HepG2 (cell line): Measurements from ENCODE around the gene MYCBP2. TPM values are rescaled to one million over a fixed set of nuclear protein-coding genes. Genes with fewer than 3 reads are reported as not detected.
A peak's percentile ranks its signal among the peaks of the same experiment; 100 is the strongest.

Experiments used
- CEBPB ChIP-seq: IDR thresholded peaks from 2 replicates; pipeline ENCODE4 v1.6.1; 2011; ENCODE audit warnings: low read depth, low read length, improper control_type of control experiment, borderline replicate concordance
- CEBPG ChIP-seq: IDR thresholded peaks from 2 replicates; pipeline ENCODE4 v1.6.1; 2016
- ETV5 ChIP-seq: IDR thresholded peaks from 2 replicates; pipeline ENCODE4 v1.6.1; 2018; ENCODE audit warnings: missing biosample characterization, missing genetic modification reagents, inconsistent platforms, borderline replicate concordance
- HNF4A ChIP-seq: sonication (generic); formaldehyde crosslinking; IDR thresholded peaks from 2 replicates; pipeline ENCODE4 v1.4.0; 2020; ENCODE audit warnings: missing genetic modification reagents
- MIXL1 ChIP-seq: IDR thresholded peaks from 2 replicates; pipeline ENCODE4 v1.6.1; 2016
- PAWR ChIP-seq: sonication (generic); formaldehyde crosslinking; IDR thresholded peaks from 2 replicates; pipeline ENCODE4 v1.4.0; 2020; ENCODE audit warnings: missing genetic modification reagents, mild to moderate bottlenecking, borderline replicate concordance
- SOX5 ChIP-seq: IDR thresholded peaks from 2 replicates; pipeline ENCODE4 v1.6.1; 2016; ENCODE audit warnings: borderline replicate concordance
- ZFYVE20 ChIP-seq: sonication (generic); formaldehyde crosslinking; IDR thresholded peaks from 2 replicates; pipeline ENCODE4 v1.8.0; 2023; ENCODE audit warnings: low read depth, mild to moderate bottlenecking, moderate library complexity, missing genetic modification reagents, borderline replicate concordance
- ZNF670 ChIP-seq: sonication (generic); formaldehyde crosslinking; IDR thresholded peaks from 2 replicates; pipeline ENCODE4 v1.8.0; 2022; ENCODE audit warnings: mild to moderate bottlenecking, missing genetic modification reagents, borderline replicate concordance
- ZNF780A ChIP-seq: sonication (generic); formaldehyde crosslinking; IDR thresholded peaks from 2 replicates; pipeline ENCODE4 v1.8.0; 2022; ENCODE audit warnings: mild to moderate bottlenecking, missing genetic modification reagents, moderate library complexity
- polyA plus RNA-seq, 8 experiments: library from polyadenylated mRNA; depleted of rRNA in 3 of 8; stranded (reverse) in 7 of 8; unstranded in 1 of 8; fragments of >200 nt; fragmentation: Illumina TruSeq in 4 of 8; extraction: Trizol in 4 of 8; gene quantifications; 2 replicates each; pipeline versions ENCODE4 v1.2.1 to v1.2.3, GENCODE V29; 2011 to 2016; ENCODE audit warnings: low read depth in 4 of 8, missing spikeins in 1 of 8, mixed read lengths in 1 of 8; ENCODE audit not compliant: insufficient read depth in 1 of 8
- total RNA-seq, 5 experiments: library from RNA; depleted of rRNA; stranded (reverse); fragments of >200 nt; fragmentation: Illumina TruSeq; extraction: Trizol; gene quantifications; 2 replicates each; pipeline ENCODE4 v1.2.3, GENCODE V29; 2016; ENCODE audit warnings: low read depth in 1 of 5
- TF ChIP-seq, protein P1 (sequence below): sonication (generic); formaldehyde crosslinking; IDR thresholded peaks from 2 replicates; pipeline ENCODE4 v1.5.1; 2020; ENCODE audit warnings: mild to moderate bottlenecking, missing genetic modification reagents, borderline replicate concordance
- TF ChIP-seq, protein P2 (sequence below): sonication (generic); formaldehyde crosslinking; conservative IDR thresholded peaks from 2 replicates; pipeline ENCODE4 v1.4.0; 2020; ENCODE audit warnings: mild to moderate bottlenecking, missing genetic modification reagents, moderate library complexity

MYCBP2 gene
- total and polyA plus RNA-seq, 2 of the 13 experiments (the other 11 are each of a cell fraction or from before 2014, with no cell fraction given), result 16.3 to 35.3 TPM

DNA sequence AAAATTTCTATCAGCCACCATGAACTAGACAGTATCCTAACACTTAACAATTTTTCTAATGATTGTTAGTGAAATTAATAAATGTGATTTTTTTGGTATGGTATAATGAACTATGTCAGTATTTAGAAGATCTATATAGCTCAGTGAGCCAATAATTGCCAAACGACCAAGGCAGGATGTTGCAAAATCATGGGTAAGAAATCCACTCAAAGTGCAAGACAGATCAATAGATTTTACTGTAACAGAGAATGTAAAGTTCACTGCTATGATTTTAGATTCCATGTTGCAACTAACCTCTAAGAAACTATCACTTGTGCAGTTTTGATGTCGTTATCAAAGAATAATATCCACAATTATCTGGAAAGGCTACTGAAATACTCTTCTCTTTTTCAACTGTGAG, 44.0 kb upstream of the MYCBP2 start (continued):
- TF ChIP-seq, protein P1, sequence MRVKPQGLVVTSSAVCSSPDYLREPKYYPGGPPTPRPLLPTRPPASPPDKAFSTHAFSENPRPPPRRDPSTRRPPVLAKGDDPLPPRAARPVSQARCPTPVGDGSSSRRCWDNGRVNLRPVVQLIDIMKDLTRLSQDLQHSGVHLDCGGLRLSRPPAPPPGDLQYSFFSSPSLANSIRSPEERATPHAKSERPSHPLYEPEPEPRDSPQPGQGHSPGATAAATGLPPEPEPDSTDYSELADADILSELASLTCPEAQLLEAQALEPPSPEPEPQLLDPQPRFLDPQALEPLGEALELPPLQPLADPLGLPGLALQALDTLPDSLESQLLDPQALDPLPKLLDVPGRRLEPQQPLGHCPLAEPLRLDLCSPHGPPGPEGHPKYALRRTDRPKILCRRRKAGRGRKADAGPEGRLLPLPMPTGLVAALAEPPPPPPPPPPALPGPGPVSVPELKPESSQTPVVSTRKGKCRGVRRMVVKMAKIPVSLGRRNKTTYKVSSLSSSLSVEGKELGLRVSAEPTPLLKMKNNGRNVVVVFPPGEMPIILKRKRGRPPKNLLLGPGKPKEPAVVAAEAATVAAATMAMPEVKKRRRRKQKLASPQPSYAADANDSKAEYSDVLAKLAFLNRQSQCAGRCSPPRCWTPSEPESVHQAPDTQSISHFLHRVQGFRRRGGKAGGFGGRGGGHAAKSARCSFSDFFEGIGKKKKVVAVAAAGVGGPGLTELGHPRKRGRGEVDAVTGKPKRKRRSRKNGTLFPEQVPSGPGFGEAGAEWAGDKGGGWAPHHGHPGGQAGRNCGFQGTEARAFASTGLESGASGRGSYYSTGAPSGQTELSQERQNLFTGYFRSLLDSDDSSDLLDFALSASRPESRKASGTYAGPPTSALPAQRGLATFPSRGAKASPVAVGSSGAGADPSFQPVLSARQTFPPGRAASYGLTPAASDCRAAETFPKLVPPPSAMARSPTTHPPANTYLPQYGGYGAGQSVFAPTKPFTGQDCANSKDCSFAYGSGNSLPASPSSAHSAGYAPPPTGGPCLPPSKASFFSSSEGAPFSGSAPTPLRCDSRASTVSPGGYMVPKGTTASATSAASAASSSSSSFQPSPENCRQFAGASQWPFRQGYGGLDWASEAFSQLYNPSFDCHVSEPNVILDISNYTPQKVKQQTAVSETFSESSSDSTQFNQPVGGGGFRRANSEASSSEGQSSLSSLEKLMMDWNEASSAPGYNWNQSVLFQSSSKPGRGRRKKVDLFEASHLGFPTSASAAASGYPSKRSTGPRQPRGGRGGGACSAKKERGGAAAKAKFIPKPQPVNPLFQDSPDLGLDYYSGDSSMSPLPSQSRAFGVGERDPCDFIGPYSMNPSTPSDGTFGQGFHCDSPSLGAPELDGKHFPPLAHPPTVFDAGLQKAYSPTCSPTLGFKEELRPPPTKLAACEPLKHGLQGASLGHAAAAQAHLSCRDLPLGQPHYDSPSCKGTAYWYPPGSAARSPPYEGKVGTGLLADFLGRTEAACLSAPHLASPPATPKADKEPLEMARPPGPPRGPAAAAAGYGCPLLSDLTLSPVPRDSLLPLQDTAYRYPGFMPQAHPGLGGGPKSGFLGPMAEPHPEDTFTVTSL (CRISPR knock-in tag), result peak; percentile 62; the same call in 1 of the 2 replicates
- TF ChIP-seq ZNF780A (CRISPR knock-in tag) (no peak), MIXL1 (CRISPR knock-in tag) (0 out of 2 replicates have a peak, but pooled peaks have one; percentile 24), ETV5 (CRISPR knock-in tag) (peak; percentile 58; the same call in 1 of the 2 replicates), CEBPB (peak; percentile 80; the same call in 1 of the 2 replicates), SOX5 (CRISPR knock-in tag) (no peak), HNF4A (CRISPR knock-in tag) (peak; percentile 54), ZFYVE20 (no peak), PAWR (CRISPR knock-in tag) (no peak), CEBPG (peak; percentile 41), ZNF670 (CRISPR knock-in tag) (0 out of 2 replicates have a peak, but pooled peaks have one; percentile 28)
- TF ChIP-seq, protein P2, sequence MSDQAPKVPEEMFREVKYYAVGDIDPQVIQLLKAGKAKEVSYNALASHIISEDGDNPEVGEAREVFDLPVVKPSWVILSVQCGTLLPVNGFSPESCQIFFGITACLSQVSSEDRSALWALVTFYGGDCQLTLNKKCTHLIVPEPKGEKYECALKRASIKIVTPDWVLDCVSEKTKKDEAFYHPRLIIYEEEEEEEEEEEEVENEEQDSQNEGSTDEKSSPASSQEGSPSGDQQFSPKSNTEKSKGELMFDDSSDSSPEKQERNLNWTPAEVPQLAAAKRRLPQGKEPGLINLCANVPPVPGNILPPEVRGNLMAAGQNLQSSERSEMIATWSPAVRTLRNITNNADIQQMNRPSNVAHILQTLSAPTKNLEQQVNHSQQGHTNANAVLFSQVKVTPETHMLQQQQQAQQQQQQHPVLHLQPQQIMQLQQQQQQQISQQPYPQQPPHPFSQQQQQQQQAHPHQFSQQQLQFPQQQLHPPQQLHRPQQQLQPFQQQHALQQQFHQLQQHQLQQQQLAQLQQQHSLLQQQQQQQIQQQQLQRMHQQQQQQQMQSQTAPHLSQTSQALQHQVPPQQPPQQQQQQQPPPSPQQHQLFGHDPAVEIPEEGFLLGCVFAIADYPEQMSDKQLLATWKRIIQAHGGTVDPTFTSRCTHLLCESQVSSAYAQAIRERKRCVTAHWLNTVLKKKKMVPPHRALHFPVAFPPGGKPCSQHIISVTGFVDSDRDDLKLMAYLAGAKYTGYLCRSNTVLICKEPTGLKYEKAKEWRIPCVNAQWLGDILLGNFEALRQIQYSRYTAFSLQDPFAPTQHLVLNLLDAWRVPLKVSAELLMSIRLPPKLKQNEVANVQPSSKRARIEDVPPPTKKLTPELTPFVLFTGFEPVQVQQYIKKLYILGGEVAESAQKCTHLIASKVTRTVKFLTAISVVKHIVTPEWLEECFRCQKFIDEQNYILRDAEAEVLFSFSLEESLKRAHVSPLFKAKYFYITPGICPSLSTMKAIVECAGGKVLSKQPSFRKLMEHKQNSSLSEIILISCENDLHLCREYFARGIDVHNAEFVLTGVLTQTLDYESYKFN (CRISPR knock-in tag), result 0 out of 2 replicates have a peak, but pooled peaks have one; percentile 26
